Left lobe of liver (tissue), 2 donors: ENCODE measurements around the gene RNF4. TPM values are rescaled to one million over a fixed set of nuclear protein-coding genes. Genes with fewer than 3 reads are reported as not detected.
"Not testable (repeated sequence)": the region's sequence is repeated elsewhere in the genome, so short reads cannot be mapped to it uniquely, and the experiment has no call there.

Experiments used
- ATAC-seq: fragments of 200-7000 bp; cut with Tn5 transposase; one replicate; pipeline ENCODE4 v1.9.1; 2020; ENCODE audit warnings: mild to moderate bottlenecking, moderate library complexity
- DNase-seq: peaks from one replicate; pipeline ENCODE4 v3.0.0-alpha.2; 2020; ENCODE audit warnings: low spot score
- total RNA-seq: library from RNA; stranded (reverse); gene quantifications from one replicate; pipeline ENCODE4 v1.2.1, GENCODE V29; 2021
- donor health status: DM: no; HTN: no; CAD: no; lungs with moderate emphysema.
- donor health status: DM: no; HTN: yes; CAD: no.

The RNF4 gene
- total RNA-seq, 1 donor from 2014 or later: 16.7 TPM

DNA sequence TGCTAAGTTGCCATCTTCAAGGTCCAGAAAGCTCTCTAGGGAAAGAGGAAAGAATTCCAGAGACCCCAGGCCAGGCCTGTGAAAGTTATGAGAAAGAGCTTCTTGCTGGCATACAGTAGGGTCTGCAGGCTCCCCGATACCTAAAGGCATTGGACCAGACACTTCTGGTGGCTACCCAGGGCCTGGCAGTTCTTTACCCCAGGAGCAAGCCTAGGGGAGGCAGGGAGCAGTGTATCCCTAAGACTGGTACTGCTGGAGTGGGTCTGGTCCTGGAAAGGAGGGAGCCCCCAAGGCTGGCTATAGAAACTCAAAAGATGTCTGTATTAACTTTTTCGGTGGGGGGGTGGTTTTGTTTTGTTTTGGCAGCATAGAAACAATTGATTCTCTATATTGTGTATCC lies 47.7 kb downstream of the RNF4 start:
- DNase-seq: no peak
- ATAC-seq: no peak

- ATAC-seq: no peak
Measured at GRCh38 chr4:2526559-2526958, 57.7 kb downstream of the RNF4 start.

DNA sequence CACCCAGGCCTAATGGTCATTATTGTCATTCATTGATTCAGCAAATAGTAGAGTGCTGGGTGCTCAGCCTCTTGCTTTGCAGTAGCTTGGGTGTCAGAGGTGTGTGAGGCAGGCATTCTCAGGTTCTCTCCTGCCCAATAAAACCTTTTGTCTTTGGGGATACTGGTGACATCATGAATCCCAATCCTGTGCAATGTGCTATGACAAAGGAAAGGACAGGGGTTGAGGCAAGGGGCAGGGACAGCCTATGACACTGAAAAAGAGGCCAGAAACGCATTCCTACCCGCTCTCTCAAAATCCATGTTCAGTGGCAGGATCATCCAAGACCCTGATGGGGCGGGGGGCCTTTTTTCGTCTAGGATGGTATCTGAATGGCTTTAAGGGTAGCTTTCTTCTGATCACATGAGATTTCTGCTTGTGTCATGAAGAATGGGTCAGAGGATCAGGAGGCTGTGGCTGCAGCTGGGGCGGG lies 66.0 kb downstream of the RNF4 start:
- DNase-seq (no peak), ATAC-seq (no peak)

More at GRCh38 chr4:2526559-2526958, 57.7 kb downstream of the RNF4 start:
- no peak for DNase-seq

DNA sequence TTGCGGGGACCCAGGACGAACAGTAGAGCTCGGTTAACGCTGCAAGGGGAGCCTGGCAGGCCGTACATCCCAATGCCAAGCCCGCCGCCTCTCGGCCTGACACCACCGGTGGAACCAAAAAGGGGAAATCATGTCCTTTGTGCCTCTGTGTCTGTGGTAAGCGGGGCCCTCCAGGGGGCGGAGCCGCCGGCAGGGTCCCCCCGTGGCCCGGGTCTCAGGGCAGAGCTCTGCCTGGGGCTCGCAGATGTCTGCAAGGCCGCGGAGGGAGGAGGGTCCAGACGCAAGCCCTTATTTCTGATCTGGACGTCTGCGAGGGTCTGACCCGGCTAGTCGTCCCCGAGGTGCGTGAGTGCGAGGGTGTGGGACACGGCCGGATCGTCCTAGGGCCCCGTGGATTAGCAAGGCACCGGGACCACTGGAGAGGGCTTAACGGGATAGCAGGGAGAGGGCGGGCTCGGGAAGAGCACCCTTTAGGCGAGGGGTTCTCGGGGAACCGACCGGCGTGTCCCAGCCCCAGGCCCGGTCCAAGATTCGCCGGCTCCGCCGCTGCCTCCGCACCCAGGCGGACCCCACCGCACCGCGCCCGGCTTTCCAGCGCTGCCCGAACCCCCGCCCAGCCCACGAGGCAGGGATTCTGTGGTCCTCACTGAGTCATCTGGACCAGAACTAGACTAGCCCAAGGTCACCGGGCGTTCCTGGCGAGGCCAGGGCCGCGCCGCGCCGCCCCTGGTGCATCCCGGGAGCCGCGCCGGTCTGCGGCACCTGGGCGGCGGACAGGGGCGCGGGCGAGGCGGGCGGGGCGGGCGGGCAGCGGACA lies 66.7 kb downstream of the RNF4 start:
- no peak for ATAC-seq
- DNase-seq: peak; percentile 53

DNA sequence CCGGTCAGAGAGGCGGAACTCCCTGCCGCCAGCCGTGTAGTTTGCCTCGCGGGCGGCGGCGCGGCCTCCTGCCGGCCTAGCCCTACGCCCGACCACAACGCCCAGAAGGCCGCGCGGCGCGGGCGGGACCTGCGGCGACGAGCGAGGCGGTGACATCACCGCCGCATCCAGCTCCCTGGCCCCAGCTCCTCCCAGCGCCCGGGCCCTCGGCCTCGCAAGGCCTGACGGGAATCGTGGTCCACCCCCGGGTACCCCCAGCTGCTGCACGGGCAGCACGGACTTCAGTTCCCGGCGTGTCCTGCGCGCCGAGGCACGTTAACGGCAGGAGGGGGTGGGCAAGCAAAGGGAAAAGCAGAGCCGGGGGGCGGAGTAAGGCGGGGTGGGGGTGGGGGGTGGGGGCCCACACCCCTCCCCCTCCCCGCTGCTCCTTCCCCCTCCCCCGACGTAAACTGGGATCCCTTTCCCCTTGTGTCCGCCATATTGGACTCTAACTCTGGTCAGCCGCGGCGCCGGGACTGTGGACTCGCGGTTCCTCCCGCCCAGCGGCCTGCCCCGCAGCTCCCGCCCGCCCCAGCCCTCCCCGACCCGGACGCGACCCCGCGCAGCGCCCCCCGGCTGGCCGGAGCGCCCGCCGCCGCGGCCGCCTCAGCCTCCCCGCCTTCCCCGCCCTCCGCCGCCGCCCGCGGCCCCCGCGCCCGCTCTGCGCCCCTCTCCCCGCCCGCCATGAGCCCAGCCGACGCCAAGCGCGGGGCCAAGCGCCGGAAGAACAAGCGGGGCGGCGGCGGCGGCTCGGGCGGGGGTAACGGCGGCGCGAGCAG lies 67.5 kb downstream of the RNF4 start, which contains the start of gene FAM193A:
TSS of gene FAM193A (plus strand) at position 455 of the 818 bp plus-strand sequence. CDS start at position 724, 269 bp downstream.
- peak; percentile 100 for DNase-seq
- ATAC-seq: peak; percentile 94

GRCh38 chr4:2537011-2537830 lies 68.3 kb downstream of the RNF4 start:
- DNase-seq (peak; percentile 71), ATAC-seq (peak; percentile 24)

GRCh38 chr4:2543580-2544191 lies 74.8 kb downstream of the RNF4 start:
- not testable (repeated sequence) for DNase-seq, ATAC-seq

GRCh38 chr4:2545321-2546013 lies 76.6 kb downstream of the RNF4 start:
- no peak for ATAC-seq
- no peak for DNase-seq

- DNase-seq: no peak
- ATAC-seq: no peak
Measured at GRCh38 chr4:2546286-2546823, 77.4 kb downstream of the RNF4 start.

GRCh38 chr4:2546961-2547691 lies 78.2 kb downstream of the RNF4 start:
- DNase-seq: not testable (repeated sequence)

GRCh38 chr4:2551118-2551517 lies 82.2 kb downstream of the RNF4 start:
- no peak for ATAC-seq
- no peak for DNase-seq

More at GRCh38 chr4:2546961-2547691, 78.2 kb downstream of the RNF4 start:
- not testable (repeated sequence) for ATAC-seq

GRCh38 chr4:2552806-2553205 lies 83.9 kb downstream of the RNF4 start:
- ATAC-seq: no peak
- no peak for DNase-seq

- DNase-seq (no peak), ATAC-seq (no peak)
Measured at GRCh38 chr4:2558301-2558700, 89.4 kb downstream of the RNF4 start.

GRCh38 chr4:2560167-2560566 lies 91.3 kb downstream of the RNF4 start:
- no peak for ATAC-seq
- DNase-seq: no peak

Other genes with a start within 250 kb of the RNF4 start
- gene HAUS3, start 227.0 kb upstream of the RNF4 start, total RNA-seq: 5.0 TPM
- gene POLN, start 227.0 kb upstream of the RNF4 start, total RNA-seq: 2.2 TPM
- 23.6 TPM for gene MXD4, start 207.0 kb upstream of the RNF4 start, total RNA-seq
- 12.7 TPM for gene ZFYVE28, start 50.5 kb upstream of the RNF4 start, total RNA-seq
- 1.3 TPM for gene CFAP99, start 50.2 kb upstream of the RNF4 start, total RNA-seq
- gene FAM193A, start 67.5 kb downstream of the RNF4 start, total RNA-seq: 10.6 TPM